ENCODE results near the gene DOCK1.

The DOCK1 gene

DNA sequence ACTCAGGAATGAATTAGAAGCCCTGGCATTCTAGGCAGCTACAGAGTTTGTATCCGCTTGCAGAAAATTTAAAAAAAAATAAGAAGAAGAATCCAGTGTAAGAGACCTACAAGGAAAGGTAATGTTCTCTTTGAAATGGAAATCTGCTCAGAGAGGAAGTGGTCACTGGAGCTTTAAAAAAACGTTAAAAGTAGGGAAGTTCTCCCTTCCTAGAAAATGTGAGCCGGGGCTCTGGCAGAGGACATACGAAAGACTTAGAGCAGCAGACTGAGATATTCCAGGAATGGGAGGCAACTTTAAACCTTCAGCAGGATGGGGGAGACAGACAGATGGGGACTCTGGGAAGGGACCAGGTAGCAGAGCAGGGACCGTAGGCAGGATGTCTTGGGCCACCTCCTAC is 494.4 kb downstream of the DOCK1 start:
- DNase-seq (ENCODE audit: low read depth), result no peak
- no peak for TF ChIP-seq POLR2A (IDR thresholded peaks at IDR 0.05; ENCODE audit: extremely low read depth, insufficient read length)
- TF ChIP-seq MYC (IDR thresholded peaks at IDR 0.05; ENCODE audit: low read depth, low read length), result no peak
- TF ChIP-seq, protein P1, sequence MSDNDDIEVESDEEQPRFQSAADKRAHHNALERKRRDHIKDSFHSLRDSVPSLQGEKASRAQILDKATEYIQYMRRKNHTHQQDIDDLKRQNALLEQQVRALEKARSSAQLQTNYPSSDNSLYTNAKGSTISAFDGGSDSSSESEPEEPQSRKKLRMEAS (IDR thresholded peaks at IDR 0.05; ENCODE audit: low read depth, low read length), result no peak
- TF ChIP-seq, protein P2, sequence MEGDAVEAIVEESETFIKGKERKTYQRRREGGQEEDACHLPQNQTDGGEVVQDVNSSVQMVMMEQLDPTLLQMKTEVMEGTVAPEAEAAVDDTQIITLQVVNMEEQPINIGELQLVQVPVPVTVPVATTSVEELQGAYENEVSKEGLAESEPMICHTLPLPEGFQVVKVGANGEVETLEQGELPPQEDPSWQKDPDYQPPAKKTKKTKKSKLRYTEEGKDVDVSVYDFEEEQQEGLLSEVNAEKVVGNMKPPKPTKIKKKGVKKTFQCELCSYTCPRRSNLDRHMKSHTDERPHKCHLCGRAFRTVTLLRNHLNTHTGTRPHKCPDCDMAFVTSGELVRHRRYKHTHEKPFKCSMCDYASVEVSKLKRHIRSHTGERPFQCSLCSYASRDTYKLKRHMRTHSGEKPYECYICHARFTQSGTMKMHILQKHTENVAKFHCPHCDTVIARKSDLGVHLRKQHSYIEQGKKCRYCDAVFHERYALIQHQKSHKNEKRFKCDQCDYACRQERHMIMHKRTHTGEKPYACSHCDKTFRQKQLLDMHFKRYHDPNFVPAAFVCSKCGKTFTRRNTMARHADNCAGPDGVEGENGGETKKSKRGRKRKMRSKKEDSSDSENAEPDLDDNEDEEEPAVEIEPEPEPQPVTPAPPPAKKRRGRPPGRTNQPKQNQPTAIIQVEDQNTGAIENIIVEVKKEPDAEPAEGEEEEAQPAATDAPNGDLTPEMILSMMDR (IDR thresholded peaks at IDR 0.05; ENCODE audit: low read depth, low read length), result no peak
- no peak overlapping the region for H3K4me3 ChIP-seq (ENCODE audit: low read depth, low read length)

DNA sequence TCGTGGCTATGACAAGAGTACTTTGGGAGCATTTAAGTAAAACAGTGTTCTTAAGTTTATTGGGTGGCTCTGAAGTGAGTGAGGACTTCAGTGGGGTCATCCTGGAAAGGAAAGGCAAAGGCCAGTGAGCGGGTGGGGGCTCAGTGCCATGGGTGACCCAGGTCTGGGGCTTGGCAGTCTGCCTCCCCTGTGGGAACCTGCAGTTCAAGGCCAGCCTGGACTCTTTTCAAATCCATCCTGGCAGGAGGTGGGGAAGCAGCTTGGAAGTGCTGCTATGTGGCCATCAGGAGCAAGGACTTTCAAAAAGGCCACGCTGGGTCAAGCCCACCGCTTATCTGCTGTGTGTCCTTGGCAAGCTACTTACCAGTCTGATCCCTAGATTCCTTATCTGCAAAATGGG is 495.0 kb downstream of the DOCK1 start:
- DNase-seq (ENCODE audit: low read depth), result no peak
- no peak for TF ChIP-seq POLR2A (IDR thresholded peaks at IDR 0.05; ENCODE audit: extremely low read depth, insufficient read length)
- TF ChIP-seq, protein P2 (IDR thresholded peaks at IDR 0.05; ENCODE audit: low read depth, low read length), result no peak
- TF ChIP-seq, protein P1 (IDR thresholded peaks at IDR 0.05; ENCODE audit: low read depth, low read length), result no peak
- TF ChIP-seq MYC (IDR thresholded peaks at IDR 0.05; ENCODE audit: low read depth, low read length), result no peak
- H3K4me3 ChIP-seq (ENCODE audit: low read depth, low read length), result no peak overlapping the region

DNA sequence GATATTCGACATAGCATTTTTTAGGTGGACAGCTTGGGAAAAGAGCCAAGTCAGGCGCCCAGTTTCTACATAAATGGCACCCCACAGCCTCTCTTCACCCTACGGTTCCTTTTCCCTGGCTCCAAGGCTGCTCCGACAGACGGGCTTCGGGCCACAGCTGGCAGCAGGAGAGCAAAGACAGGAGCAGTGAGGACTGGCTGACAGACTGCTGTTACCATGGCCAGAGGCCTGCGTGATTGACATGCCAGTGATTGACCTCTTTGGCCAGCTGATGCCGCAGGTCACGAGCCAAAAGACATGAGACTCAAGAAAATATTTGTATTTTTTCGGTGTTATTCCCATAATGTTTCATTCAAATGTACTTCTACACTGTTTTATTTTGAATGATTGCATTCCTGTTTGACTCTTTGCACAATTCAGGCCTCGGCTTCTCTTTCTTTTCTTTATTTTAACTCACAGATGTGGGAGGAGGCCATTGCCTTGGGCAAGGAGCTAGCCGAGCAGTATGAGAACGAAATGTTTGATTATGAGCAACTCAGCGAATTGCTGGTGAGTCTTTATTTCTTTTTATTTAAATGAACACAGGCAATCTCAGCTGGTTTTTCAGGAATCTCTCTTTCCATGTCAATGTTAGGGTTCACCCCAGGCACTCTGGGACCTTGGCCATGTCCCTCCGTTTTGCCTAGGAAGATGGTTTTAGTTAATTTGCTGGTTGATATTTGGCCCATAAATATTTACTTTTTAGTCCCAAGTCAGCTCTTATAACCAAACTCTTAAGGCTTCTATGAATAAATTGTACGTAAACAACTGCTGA is 497.6 kb downstream of the DOCK1 start:
- no peak for DNase-seq (ENCODE audit: low read depth)
- no peak overlapping the region for H3K4me3 ChIP-seq (ENCODE audit: low read depth, low read length)
- TF ChIP-seq, protein P2 (IDR thresholded peaks at IDR 0.05; ENCODE audit: low read depth, low read length), result no peak
- TF ChIP-seq, protein P1 (IDR thresholded peaks at IDR 0.05; ENCODE audit: low read depth, low read length), result no peak
- TF ChIP-seq POLR2A (IDR thresholded peaks at IDR 0.05; ENCODE audit: extremely low read depth, insufficient read length), result no peak
- no peak for TF ChIP-seq MYC (IDR thresholded peaks at IDR 0.05; ENCODE audit: low read depth, low read length)

DNA sequence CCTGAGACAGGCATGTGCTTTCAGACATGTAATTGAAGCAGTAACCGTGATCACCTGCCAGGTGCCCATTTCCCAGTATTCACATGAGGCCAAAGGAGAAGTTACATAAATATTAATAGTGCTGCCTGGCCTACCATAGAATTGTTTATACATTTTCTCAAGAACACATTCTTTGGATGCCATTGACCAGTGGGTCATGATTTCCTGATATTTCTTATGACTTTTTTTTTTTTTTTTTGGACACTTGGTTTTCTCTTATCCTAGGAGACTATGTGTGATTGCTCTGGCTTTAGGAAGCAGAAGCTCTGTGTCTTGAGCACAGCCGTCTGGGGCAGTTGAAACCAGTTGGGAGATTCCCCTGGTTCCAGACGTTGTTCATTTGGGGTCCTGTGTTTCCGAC is 500.0 kb downstream of the DOCK1 start:
- TF ChIP-seq, protein P2 (IDR thresholded peaks at IDR 0.05; ENCODE audit: low read depth, low read length), result no peak
- TF ChIP-seq MYC (IDR thresholded peaks at IDR 0.05; ENCODE audit: low read depth, low read length) (no peak), POLR2A (IDR thresholded peaks at IDR 0.05; ENCODE audit: extremely low read depth, insufficient read length) (no peak)
- TF ChIP-seq, protein P1 (IDR thresholded peaks at IDR 0.05; ENCODE audit: low read depth, low read length), result no peak
- no peak overlapping the region for H3K4me3 ChIP-seq (ENCODE audit: low read depth, low read length)
- DNase-seq (ENCODE audit: low read depth), result no peak

DNA sequence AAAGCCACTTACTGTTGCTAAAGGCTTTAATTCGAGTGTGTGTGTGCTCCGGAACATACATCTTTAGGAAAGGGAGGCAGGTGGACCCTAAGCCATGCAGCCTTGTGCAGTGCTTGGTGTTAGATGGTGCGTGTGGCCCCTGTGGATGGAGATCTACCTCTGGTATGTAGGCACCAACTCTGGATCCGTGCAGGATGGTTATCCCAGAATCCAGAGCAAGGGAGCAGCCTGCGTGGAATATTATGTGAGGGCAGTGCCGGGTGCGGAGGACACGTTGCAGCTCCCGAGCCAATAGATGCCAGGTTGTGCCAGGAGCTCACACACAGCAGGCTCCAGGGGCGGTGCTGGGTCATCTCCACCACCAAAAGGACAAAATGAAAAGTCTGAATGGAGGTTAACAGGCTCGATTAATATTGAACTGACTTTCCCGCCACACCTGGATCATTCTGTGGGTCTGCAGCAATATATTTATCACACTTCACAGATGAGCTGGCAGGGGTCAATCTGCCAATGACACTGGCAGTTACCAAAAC is 500.9 kb downstream of the DOCK1 start:
- no peak overlapping the region for H3K4me3 ChIP-seq (ENCODE audit: low read depth, low read length)
- no peak for DNase-seq (ENCODE audit: low read depth)
- TF ChIP-seq POLR2A (IDR thresholded peaks at IDR 0.05; ENCODE audit: extremely low read depth, insufficient read length) (no peak), MYC (IDR thresholded peaks at IDR 0.05; ENCODE audit: low read depth, low read length) (no peak)
- TF ChIP-seq, protein P2 (IDR thresholded peaks at IDR 0.05; ENCODE audit: low read depth, low read length), result no peak
- TF ChIP-seq, protein P1 (IDR thresholded peaks at IDR 0.05; ENCODE audit: low read depth, low read length), result no peak

Data from NB4 (cell line).